Astrocyte (in vitro differentiated cells and primary cell): ENCODE measurements around the gene NINJ1.

Experiments
- CTCF ChIP-seq: IDR thresholded peaks from 2 replicates; pipeline ENCODE4 v1.5.1; 2011; ENCODE audit warnings: low read depth, mild to moderate bottlenecking, inconsistent platforms, low read length, moderate library complexity; ENCODE audit not compliant: insufficient read depth
- EZH2 ChIP-seq: IDR thresholded peaks from 2 replicates; pipeline ENCODE4 v1.6.1; 2012; ENCODE audit warnings: mild to moderate bottlenecking, low read length, inconsistent platforms; ENCODE audit not compliant: insufficient read depth

- TF ChIP-seq CTCF, result no peak
- no peak for TF ChIP-seq EZH2
These were observed 2.0 kb upstream of the NINJ1 start for GRCh38 chr9:93136011-93136440.
